Right lobe of liver (tissue), 6 donors: ENCODE results near the gene DNAJC16. TPM values are rescaled to one million over a fixed set of nuclear protein-coding genes. Genes with fewer than 3 reads are reported as not detected.

ENCODE experiments used
- ATAC-seq, 4 donors: fragments of 200-7000 bp; cut with Tn5 transposase; one replicate each; pipeline ENCODE4 v1.9.1; 2020; ENCODE audit warnings: mild to moderate bottlenecking in 4 of 4, moderate library complexity in 4 of 4
- DNase-seq, 3 donors: peaks; one replicate each; pipeline ENCODE4 v3.0.0-alpha.2; 2020
- H3K27ac ChIP-seq, 3 donors: fragments of 200-600 bp; one replicate each; pipeline ENCODE4 v1.8.0; 2022
- H3K27me3 ChIP-seq, 2 donors: fragments of 200-600 bp; one replicate each; pipeline ENCODE4 v1.8.0; 2022
- H3K36me3 ChIP-seq, 4 donors: fragments of 200-600 bp; sonication (generic) in 1 of 4; one replicate each; pipeline versions ENCODE4 v1.5.1 to v1.8.0; 2017 to 2022; ENCODE audit warnings: control low read depth in 1 of 4
- H3K4me1 ChIP-seq, 4 donors: fragments of 200-600 bp; sonication (generic) in 1 of 4; one replicate each; pipeline versions ENCODE4 v1.5.1 to v1.8.0; 2017 to 2022; ENCODE audit warnings: control low read depth in 1 of 4
- H3K4me3 ChIP-seq, 3 donors: fragments of 200-600 bp; one replicate each; pipeline ENCODE4 v1.8.0; 2022
- H3K9me3 ChIP-seq, 4 donors: fragments of 200-600 bp; sonication (generic) in 1 of 4; one replicate each; pipeline versions ENCODE4 v1.5.1 to v1.8.0; 2017 to 2022; ENCODE audit warnings: control low read depth in 1 of 4
- POLR2A ChIP-seq: fragments of 450-650 bp; IDR thresholded peaks from one replicate; pipeline ENCODE4 v1.6.1; 2017; ENCODE audit warnings: antibody characterized with exemption, mild to moderate bottlenecking
- WGBS: methylation state at CpG from one replicate; pipeline ENCODE4 v1.1.6; 2018; ENCODE audit warnings: low coverage, low lambda C conversion rate; ENCODE audit not compliant: insufficient coverage; ENCODE audit errors: missing lambda C conversion rate; 5-methylcytosine and 5-hydroxymethylcytosine counted together
- intact Hi-C, 2 donors: fragments of 100-400 bp; cut with DNase I; formaldehyde crosslinking; loops; one replicate each; pipeline versions ENCODE4 v1.11.2 to v1.14.1; 2022
- total RNA-seq, 6 experiments: library from RNA; depleted of rRNA in 2 of 6; stranded (reverse); fragments of >200 nt in 2 of 6; fragmentation: NEBNext Ultra II Directional in 3 of 6; extraction: Animal tissue kit (Norgen Biotek cat#: 25700) in 3 of 6; gene quantifications; one replicate each; pipeline versions ENCODE4 v1.1.0 to v1.2.4, GENCODE V29; 2016 to 2023
- TF ChIP-seq, protein P1 (sequence below), 4 donors: fragments of 200-600 bp in 3 of 4; fragments of 450-650 bp in 1 of 4; IDR thresholded peaks; one replicate each; pipeline versions ENCODE4 v1.5.1 to v1.8.0; 2016 to 2022; ENCODE audit warnings: antibody characterized with exemption in 4 of 4, mild to moderate bottlenecking in 2 of 4
- donor health status: DM: no; HTN: yes; CAD: no.
- donor health status: DM: no; HTN: no; CAD: no.
- donor health status: DM: no; HTN: no; CAD: no.
- donor health status: DM: no; HTN: yes; CAD: no.
- donor health status: DM: no; HTN: yes; CAD: no.

DNAJC16 gene
- total RNA-seq, 6 experiments from 2014 or later = 8.4 to 15.0 (median 11.9) TPM

DNA sequence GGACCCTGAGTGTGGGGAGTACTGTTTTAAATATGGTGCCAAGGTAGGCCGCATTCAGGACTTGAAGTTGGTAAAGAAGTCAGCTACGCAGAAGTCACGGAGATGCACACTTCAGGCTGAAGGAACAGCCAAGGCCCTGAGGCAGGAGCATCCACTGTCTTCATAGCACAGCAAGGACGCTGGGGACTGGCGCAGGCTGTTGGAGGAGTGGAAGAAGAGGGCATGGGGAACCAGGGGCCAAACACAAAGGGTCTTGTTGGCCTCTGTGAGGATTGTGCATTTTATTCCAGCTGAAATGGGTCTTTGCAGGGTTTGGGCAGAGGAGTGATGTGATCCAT, 16.6 kb downstream of the DNAJC16 start:
- no peaks in the 10 kb centered on the region for H3K9me3 ChIP-seq
- H3K27me3 ChIP-seq = no peaks in the 10 kb centered on the region
- 100% methylated on average over 5 of the region's 5 CpGs for WGBS
- no peaks in the 10 kb centered on the region for H3K4me1 ChIP-seq
- DNase-seq (no peak), ATAC-seq (no peak)
- no peak overlapping the region for H3K27ac ChIP-seq
- intact Hi-C loops = no loop called here
- no peak for TF ChIP-seq POLR2A
- TF ChIP-seq, protein P1, sequence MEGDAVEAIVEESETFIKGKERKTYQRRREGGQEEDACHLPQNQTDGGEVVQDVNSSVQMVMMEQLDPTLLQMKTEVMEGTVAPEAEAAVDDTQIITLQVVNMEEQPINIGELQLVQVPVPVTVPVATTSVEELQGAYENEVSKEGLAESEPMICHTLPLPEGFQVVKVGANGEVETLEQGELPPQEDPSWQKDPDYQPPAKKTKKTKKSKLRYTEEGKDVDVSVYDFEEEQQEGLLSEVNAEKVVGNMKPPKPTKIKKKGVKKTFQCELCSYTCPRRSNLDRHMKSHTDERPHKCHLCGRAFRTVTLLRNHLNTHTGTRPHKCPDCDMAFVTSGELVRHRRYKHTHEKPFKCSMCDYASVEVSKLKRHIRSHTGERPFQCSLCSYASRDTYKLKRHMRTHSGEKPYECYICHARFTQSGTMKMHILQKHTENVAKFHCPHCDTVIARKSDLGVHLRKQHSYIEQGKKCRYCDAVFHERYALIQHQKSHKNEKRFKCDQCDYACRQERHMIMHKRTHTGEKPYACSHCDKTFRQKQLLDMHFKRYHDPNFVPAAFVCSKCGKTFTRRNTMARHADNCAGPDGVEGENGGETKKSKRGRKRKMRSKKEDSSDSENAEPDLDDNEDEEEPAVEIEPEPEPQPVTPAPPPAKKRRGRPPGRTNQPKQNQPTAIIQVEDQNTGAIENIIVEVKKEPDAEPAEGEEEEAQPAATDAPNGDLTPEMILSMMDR (IDR thresholded peaks at IDR 0.05) = no peak
- peaks cover 0 to 65% (median 22%) of the 10 kb centered on the region in 4 donors for H3K36me3 ChIP-seq
- H3K4me3 ChIP-seq = no peak overlapping the region

DNA sequence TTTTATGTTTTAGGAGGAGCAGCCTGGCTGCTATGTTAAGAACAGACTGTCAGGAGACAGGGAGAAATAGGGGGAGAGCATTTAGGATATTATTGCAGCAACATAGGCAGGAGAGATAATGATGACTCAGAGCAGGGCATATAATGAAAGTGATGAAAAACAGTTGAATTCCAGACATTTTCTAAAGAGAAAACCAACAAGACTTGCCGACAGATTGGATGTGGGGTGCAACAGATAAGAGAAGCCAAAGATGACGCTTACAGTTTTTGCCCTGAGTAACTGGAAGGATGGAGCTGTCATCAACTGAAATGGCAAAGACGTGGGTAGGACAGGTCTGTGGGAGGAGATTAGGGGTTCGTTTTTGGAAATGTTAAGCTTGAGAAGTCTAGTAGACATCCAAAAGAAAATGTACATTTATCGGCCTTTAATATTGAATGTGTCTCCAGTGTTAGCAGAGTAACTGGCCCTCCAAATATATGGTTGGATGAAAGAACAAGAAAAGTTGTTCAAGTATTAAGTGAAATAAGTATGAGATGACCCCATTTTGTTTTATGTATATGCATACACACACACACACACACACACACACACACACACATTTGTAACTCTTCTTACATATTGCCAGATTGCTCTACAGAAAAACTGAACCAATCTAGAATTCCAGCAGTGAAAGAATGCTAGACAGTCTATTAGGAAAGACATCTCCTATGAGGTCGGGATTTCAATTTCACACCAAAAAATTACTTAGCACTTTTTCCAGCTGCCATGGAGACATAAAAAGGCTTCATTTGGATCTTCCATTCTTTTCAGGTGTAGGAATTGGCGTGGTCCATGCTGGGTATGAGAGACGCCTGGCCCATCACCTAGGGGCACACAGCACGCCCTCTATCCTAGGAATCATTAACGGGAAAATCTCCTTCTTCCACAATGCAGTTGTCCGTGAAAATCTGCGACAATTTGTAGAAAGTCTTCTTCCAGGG, 17.2 kb downstream of the DNAJC16 start:
- no peaks in the 10 kb centered on the region for H3K9me3 ChIP-seq
- ATAC-seq (no peak), DNase-seq (no peak)
- H3K4me3 ChIP-seq = no peak overlapping the region
- TF ChIP-seq, protein P1 (IDR thresholded peaks at IDR 0.05) = no peak
- no peak for TF ChIP-seq POLR2A
- no peaks in the 10 kb centered on the region for H3K4me1 ChIP-seq
- WGBS = 87% methylated on average over 12 of the region's 12 CpGs
- no peak overlapping the region for H3K27ac ChIP-seq
- H3K27me3 ChIP-seq = no peaks in the 10 kb centered on the region
- intact Hi-C loops = no loop called here
- H3K36me3 ChIP-seq = peaks cover 0 to 71% (median 23%) of the 10 kb centered on the region in 4 donors

DNA sequence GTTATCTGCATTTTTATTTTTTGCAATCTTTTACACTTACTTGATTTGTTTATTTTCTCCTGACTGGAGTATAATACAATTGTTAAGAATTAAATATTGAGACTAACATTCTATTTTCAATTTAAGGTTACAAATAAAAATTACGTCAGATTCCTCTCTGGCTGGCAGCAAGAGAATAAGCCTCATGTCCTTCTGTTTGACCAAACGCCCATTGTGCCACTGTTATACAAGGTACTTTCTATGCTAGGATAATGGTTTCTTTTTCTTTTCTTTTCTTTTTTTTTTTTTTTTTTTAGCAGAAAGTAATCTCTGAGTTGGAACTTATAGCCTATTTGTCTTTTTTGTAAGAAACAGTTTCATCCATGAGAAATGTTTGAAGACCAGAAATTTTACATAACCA, 20.0 kb downstream of the DNAJC16 start:
- TF ChIP-seq, protein P1 (IDR thresholded peaks at IDR 0.05) = no peak
- TF ChIP-seq POLR2A = no peak
- intact Hi-C loops = no loop called here
- no peak for DNase-seq

DNA sequence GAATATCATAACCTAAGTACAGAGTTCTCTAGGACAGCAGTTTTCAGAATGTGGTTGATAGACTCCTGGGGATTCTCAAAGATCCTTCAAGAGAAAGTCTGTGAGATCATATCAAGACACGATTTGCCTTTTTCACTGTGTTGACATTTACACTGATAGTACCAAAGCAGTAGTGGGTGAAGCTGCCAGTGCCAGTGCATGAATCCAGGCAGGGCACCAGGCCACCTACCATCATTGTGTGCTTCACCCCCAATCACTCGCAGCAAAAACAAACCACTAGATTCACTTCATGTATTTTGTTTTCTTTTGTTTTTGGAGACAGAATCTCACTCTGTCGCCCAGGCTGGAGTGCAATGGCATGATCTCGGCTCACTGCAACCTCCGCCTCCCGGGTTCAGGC, 23.9 kb downstream of the DNAJC16 start:
- Histone ChIP-seq H3K27me3 (no peaks in the 10 kb centered on the region), H3K4me3 (no peak overlapping the region), H3K4me1 (no peaks in the 10 kb centered on the region), H3K9me3 (no peaks in the 10 kb centered on the region), H3K36me3 (peaks cover 0 to 40% (median 10%) of the 10 kb centered on the region in 4 donors), H3K27ac (no peak overlapping the region)
- TF ChIP-seq, protein P1 (IDR thresholded peaks at IDR 0.05) = no peak
- no peak for TF ChIP-seq POLR2A
- WGBS = 85% methylated on average over 5 of the region's 6 CpGs
- intact Hi-C loops = no loop called here
- DNase-seq (no peak), ATAC-seq (no peak)

More for the DNA sequence above, 20.0 kb downstream of the DNAJC16 start:
- Histone ChIP-seq H3K27ac (no peak overlapping the region), H3K27me3 (no peaks in the 10 kb centered on the region), H3K36me3 (peaks cover 0 to 61% (median 16%) of the 10 kb centered on the region in 4 donors), H3K4me3 (no peak overlapping the region), H3K9me3 (no peaks in the 10 kb centered on the region), H3K4me1 (no peaks in the 10 kb centered on the region)
- no peak for ATAC-seq
- 87% methylated on average over 2 of the region's 2 CpGs for whole genome bisulfite sequencing
